HEK293T (cell line): ENCODE measurements around the gene FILIP1L.

Experiments
- CTCF ChIA-PET: fragments of 350-600 bp; formaldehyde crosslinking; extraction: SDS; loops from one replicate; lab custom pipeline; 2021; ENCODE audit warnings: antibody characterized with exemption, inconsistent platforms; lab: Yijun Ruan, JAX
- POLR2A ChIA-PET: fragments of 350-600 bp; formaldehyde crosslinking; extraction: SDS; loops from one replicate; lab custom pipeline; 2020; ENCODE audit warnings: antibody characterized with exemption, inconsistent platforms; lab: Yijun Ruan, JAX
- DNase-seq: peaks from one replicate; pipeline ENCODE4 v3.0.0; 2012; ENCODE audit warnings: mixed read lengths; ENCODE audit errors: extremely low spot score
- ARNT ChIP-seq: fragments of 450-650 bp; IDR thresholded peaks from 2 replicates; pipeline ENCODE4 v1.6.1; 2017; ENCODE audit warnings: mild to moderate bottlenecking
- BHLHE40 ChIP-seq: fragments of 450-650 bp; IDR thresholded peaks from 2 replicates; pipeline ENCODE4 v1.6.1; 2016; ENCODE audit warnings: mild to moderate bottlenecking, moderate library complexity, borderline replicate concordance
- CTBP1 ChIP-seq: fragments of 450-650 bp; IDR thresholded peaks from 2 replicates; pipeline ENCODE4 v1.6.1; 2016; ENCODE audit warnings: borderline replicate concordance
- ELF4 ChIP-seq: fragments of 450-650 bp; IDR thresholded peaks from 2 replicates; pipeline ENCODE4 v1.6.1; 2017; ENCODE audit warnings: antibody characterized with exemption
- FOXA1 ChIP-seq: fragments of 450-650 bp; IDR thresholded peaks from 2 replicates; pipeline ENCODE4 v1.6.1; 2016; ENCODE audit warnings: mild to moderate bottlenecking
- FOXK2 ChIP-seq: fragments of 450-650 bp; IDR thresholded peaks from 2 replicates; pipeline ENCODE4 v1.6.1; 2016; ENCODE audit warnings: mild to moderate bottlenecking
- HDGF ChIP-seq: fragments of 450-650 bp; IDR thresholded peaks from 2 replicates; pipeline ENCODE4 v1.6.1; 2017; ENCODE audit warnings: antibody characterized with exemption, borderline replicate concordance
- L3MBTL2 ChIP-seq: fragments of 450-650 bp; conservative IDR thresholded peaks from 2 replicates; pipeline ENCODE4 v1.6.1; 2016; ENCODE audit warnings: mild to moderate bottlenecking
- LEF1 ChIP-seq: fragments of 450-650 bp; IDR thresholded peaks from 2 replicates; pipeline ENCODE4 v1.6.1; 2017; ENCODE audit warnings: mild to moderate bottlenecking, borderline replicate concordance
- NFRKB ChIP-seq: fragments of 450-650 bp; IDR thresholded peaks from 2 replicates; pipeline ENCODE4 v1.6.1; 2016; ENCODE audit warnings: mild to moderate bottlenecking, moderate library complexity
- SP1 ChIP-seq: fragments of 450-650 bp; IDR thresholded peaks from 2 replicates; pipeline ENCODE4 v1.6.1; 2017
- SUZ12 ChIP-seq: fragments of 450-650 bp; IDR thresholded peaks from 2 replicates; pipeline ENCODE4 v1.6.1; 2016; ENCODE audit warnings: mild to moderate bottlenecking
- TARDBP ChIP-seq: fragments of 450-650 bp; IDR thresholded peaks from 2 replicates; pipeline ENCODE4 v1.6.1; 2016
- ZNF384 ChIP-seq: fragments of 450-650 bp; IDR thresholded peaks from 2 replicates; pipeline ENCODE4 v1.6.1; 2016
- TF ChIP-seq, protein P1 (sequence below): fragments of 450-650 bp; IDR thresholded peaks from 2 replicates; pipeline ENCODE4 v1.6.1; 2016

Gene FILIP1L

DNA sequence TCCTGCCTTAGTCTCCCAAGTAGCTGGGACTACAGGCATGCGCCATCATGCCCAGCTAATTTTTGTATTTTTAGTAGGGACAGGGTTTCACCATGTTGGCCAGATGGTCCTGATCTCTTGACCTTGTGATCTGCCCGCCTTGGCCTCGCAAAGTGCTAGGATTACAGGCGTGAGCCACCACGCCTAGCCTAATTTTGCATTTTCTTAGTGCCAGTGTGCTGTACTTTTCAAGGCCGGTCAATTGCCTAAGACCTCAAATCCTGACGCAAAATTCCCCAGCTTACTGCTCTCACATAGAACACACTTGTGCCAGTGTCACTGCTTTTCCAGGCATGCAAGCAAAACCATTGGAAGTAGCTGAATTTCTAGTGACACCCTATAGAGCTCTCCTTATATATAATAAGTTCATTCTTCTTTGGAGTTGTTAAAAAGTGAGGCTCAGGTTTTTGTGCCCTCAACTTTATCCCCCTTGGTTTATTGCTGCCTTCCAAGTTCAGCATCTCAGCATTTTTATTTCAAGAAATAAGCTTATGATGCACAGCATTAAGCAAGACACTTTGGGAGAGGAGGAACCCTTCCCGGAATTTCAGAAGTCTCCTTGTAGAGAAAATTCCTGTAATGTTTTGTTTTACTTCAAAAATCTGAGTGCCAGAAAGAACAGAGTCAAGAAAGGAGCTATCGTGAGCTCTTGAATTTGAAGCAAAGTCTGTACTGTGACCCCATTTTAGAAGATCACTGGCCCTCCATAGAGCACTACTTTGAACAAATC lies 93.2 kb downstream of the FILIP1L start:
- ChIA-PET POLR2A (interaction anchor here (1.1 kb wide), 1 partner anchor 203 kb away, joined by 3 read pairs; the partner anchor contains the start of gene CMSS1), CTCF (no interaction called here)
- TF ChIP-seq, protein P1, sequence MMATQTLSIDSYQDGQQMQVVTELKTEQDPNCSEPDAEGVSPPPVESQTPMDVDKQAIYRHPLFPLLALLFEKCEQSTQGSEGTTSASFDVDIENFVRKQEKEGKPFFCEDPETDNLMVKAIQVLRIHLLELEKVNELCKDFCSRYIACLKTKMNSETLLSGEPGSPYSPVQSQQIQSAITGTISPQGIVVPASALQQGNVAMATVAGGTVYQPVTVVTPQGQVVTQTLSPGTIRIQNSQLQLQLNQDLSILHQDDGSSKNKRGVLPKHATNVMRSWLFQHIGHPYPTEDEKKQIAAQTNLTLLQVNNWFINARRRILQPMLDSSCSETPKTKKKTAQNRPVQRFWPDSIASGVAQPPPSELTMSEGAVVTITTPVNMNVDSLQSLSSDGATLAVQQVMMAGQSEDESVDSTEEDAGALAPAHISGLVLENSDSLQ: no peak
- TF ChIP-seq LEF1 (no peak), ZNF384 (no peak), TARDBP (no peak), BHLHE40 (no peak), FOXK2 (no peak), CTBP1 (no peak), HDGF (no peak), FOXA1 (no peak), L3MBTL2 (no peak), ARNT (no peak), NFRKB (no peak)
- DNase-seq: no peak

GRCh38 chr3:100019719-100020118 lies 94.6 kb downstream of the FILIP1L start:
- TF ChIP-seq FOXK2 (no peak), ZNF384 (no peak), CTBP1 (no peak), ELF4 (no peak), LEF1 (no peak), ARNT (no peak)
- TF ChIP-seq, protein P1: no peak
- no peak for DNase-seq
- POLR2A ChIA-PET: no interaction called here
- CTCF ChIA-PET: no interaction called here

DNA sequence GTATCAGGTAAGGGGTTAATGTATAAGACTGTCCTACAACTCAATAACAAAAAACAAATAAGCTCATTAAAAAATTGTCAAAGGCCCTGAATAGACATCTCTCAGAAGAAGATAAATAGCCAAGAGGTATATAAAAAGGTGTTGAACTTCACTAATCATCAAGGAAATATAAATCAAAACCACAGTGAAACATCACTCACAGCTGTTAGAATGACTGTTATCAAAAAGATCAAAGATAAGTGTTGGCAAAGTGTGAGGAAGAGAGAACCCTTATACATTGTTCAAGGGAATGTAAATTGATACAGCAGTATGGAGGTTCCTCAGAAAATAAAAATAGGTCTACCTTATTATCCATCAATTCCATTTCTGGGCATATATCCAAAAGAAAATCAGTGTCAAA lies 95.5 kb downstream of the FILIP1L start:
- no peak for DNase-seq
- POLR2A ChIA-PET: no interaction called here
- CTCF ChIA-PET: no interaction called here
- TF ChIP-seq HDGF (no peak), SUZ12 (no peak)
- TF ChIP-seq, protein P1: peak; percentile 16; the same call in 1 of the 2 replicates

GRCh38 chr3:100010087-100010417 lies 104.2 kb downstream of the FILIP1L start:
- DNase-seq: no peak
- ChIA-PET CTCF (interaction anchor here (0.6 kb wide), 1 partner anchor 244 kb away, joined by 3 read pairs; no protein-coding TSS in a partner anchor), POLR2A (no interaction called here)
- TF ChIP-seq SUZ12: no peak
- no peak for TF ChIP-seq HDGF
- TF ChIP-seq, protein P1: no peak
- no peak for TF ChIP-seq ZNF384
- TF ChIP-seq TARDBP: no peak
- no peak for TF ChIP-seq CTBP1
- TF ChIP-seq NFRKB: no peak
- no peak for TF ChIP-seq SP1
- TF ChIP-seq FOXA1: no peak
- no peak for TF ChIP-seq L3MBTL2
- TF ChIP-seq LEF1: no peak
- TF ChIP-seq ELF4: no peak

DNA sequence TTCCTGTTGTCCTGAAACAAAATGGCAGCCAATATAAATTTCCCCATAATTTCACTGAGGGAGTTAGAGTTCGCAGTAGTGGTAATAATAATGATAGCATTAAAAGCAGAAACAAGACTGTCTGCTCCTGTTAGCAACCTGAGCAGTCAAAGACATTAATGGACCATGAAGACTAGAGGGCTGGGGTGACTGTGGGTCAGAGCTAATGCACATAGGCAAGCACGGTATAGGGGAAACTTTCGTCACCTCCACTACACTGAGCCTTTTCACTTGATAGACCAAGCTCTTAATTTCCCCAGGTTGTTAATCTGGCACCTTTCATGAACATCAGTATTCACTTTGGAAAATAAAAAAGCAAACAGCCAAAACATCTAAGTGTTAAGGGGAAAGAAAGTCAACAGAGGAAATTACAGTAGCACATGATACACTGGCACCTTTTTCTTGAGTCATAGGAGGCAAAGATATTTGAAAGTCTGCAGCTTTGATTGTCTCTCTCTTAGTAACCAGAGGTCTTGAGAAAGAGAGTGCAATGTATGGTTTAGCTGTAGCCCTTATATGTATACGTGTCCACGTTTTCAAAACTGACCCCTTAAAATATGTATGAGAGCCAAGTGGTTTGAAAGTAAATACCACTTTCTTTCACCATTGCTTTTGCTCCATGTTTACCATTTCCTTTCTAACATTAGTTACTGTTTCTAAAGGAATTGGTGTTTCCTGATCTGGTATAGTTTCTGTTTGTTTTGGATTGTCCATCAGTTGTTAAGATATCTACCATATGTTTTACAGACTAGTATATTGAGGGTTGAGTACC lies 104.8 kb downstream of the FILIP1L start:
- CTCF ChIA-PET: no interaction called here
- TF ChIP-seq L3MBTL2: no peak
- no peak for TF ChIP-seq ELF4
- no peak for TF ChIP-seq CTBP1
- TF ChIP-seq HDGF: no peak
- POLR2A ChIA-PET: no interaction called here
- no peak for DNase-seq

GRCh38 chr3:100008081-100008698 lies 106.1 kb downstream of the FILIP1L start:
- DNase-seq: no peak

More at GRCh38 chr3:100008081-100008698, 106.1 kb downstream of the FILIP1L start:
- ChIA-PET CTCF (no interaction called here), POLR2A (no interaction called here)
- TF ChIP-seq ZNF384 (no peak), L3MBTL2 (no peak)
